ENCODE measurements around the gene PPP1R3D. TPM values are rescaled to one million over a fixed set of nuclear protein-coding genes. Genes with fewer than 3 reads are reported as not detected.

PPP1R3D gene
- total RNA-seq, 1 donor from 2014 or later: 5.2 TPM

DNA sequence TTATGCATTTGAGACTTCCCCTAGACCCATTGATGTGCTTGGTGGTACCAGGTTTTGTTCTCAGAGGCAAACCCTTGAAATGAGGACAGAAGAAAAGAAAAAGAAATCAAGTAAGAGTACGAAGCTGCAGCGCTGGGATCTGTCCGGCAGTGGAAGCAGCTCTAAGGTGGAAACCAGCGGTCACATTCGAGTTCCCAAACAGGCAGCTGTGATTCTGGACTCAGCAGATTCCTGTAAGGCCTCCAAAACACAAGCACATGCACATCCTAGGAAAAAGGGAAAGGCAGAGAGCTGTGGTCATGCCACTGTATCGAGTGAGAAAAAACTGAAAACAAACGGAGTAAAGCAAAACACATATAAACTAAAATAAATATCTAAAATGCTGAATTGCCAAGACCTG is 4.6 kb upstream of the PPP1R3D start:
- no peaks in the 10 kb centered on the region for H3K27me3 Mint-ChIP-seq
- H3K36me3 Mint-ChIP-seq (ENCODE audit: insufficient read depth): peaks cover 8% of the 10 kb centered on the region
- TF ChIP-seq, protein P1, sequence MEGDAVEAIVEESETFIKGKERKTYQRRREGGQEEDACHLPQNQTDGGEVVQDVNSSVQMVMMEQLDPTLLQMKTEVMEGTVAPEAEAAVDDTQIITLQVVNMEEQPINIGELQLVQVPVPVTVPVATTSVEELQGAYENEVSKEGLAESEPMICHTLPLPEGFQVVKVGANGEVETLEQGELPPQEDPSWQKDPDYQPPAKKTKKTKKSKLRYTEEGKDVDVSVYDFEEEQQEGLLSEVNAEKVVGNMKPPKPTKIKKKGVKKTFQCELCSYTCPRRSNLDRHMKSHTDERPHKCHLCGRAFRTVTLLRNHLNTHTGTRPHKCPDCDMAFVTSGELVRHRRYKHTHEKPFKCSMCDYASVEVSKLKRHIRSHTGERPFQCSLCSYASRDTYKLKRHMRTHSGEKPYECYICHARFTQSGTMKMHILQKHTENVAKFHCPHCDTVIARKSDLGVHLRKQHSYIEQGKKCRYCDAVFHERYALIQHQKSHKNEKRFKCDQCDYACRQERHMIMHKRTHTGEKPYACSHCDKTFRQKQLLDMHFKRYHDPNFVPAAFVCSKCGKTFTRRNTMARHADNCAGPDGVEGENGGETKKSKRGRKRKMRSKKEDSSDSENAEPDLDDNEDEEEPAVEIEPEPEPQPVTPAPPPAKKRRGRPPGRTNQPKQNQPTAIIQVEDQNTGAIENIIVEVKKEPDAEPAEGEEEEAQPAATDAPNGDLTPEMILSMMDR (IDR thresholded peaks at IDR 0.05; ENCODE audit: unreplicated experiment): no peak
- peaks cover 27% of the 10 kb centered on the region for H3K4me1 Mint-ChIP-seq (ENCODE audit: low read depth)
- H3K4me3 Mint-ChIP-seq (ENCODE audit: low read depth): no peak overlapping the region
- H3K9me3 Mint-ChIP-seq (ENCODE audit: low read depth): no peaks in the 10 kb centered on the region
- DNase-seq (ENCODE audit: low spot score, unreplicated experiment): no peak
- H3K27ac Mint-ChIP-seq: peak overlapping the region; percentile 33

DNA sequence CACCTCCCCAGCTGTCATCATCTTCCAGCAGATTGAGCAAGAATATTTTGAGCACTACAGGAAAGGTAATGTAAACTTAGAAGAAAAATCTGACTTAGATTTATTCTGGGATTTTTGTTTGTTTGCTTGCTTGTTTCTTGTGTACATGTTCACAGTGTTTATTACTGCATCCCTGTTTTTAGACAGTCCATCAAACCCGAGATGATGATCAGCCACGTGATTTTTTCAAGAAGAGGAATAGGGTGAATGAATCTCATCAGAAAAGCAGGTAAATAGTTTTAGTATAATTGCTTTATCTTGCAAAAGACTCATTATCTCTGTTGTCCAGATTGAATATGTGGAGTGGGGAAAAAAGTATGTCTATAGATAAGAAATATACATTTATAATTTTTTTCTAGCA is 2.1 kb upstream of the PPP1R3D start:
- no peaks in the 10 kb centered on the region for H3K9me3 Mint-ChIP-seq (ENCODE audit: low read depth)
- H3K4me1 Mint-ChIP-seq (ENCODE audit: low read depth): peaks cover 30% of the 10 kb centered on the region
- peak overlapping the region; percentile 7 for H3K4me3 Mint-ChIP-seq (ENCODE audit: low read depth)
- H3K36me3 Mint-ChIP-seq (ENCODE audit: insufficient read depth): peaks cover 16% of the 10 kb centered on the region
- TF ChIP-seq, protein P1 (IDR thresholded peaks at IDR 0.05; ENCODE audit: unreplicated experiment): no peak
- H3K27me3 Mint-ChIP-seq: no peaks in the 10 kb centered on the region
- no peak overlapping the region for H3K27ac Mint-ChIP-seq
- DNase-seq (ENCODE audit: low spot score, unreplicated experiment): no peak

DNA sequence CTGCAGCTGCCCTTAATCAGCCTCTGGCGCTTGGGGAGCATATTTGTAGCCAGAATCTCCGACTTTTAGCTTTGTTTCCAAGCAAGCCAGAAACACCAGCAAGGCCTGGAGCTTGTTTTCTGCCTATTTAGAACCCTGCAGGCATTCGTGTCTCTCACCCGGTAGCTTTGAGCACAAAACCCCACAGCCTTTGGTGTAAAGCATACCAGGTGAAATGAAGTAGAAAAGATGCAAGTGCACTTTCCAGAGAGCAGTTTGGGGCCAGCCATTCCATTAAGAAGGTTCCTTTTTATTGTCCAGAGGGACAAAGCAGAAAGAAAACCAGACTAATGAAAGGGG is 820 bp upstream of the PPP1R3D start:
- Mint-ChIP-seq H3K27me3 (peaks cover 3% of the 10 kb centered on the region), H3K36me3 (ENCODE audit: insufficient read depth) (peaks cover 16% of the 10 kb centered on the region), H3K4me1 (ENCODE audit: low read depth) (peaks cover 28% of the 10 kb centered on the region), H3K27ac (peak overlapping the region; percentile 97), H3K9me3 (ENCODE audit: low read depth) (no peaks in the 10 kb centered on the region), H3K4me3 (ENCODE audit: low read depth) (peak overlapping the region; percentile 91)
- TF ChIP-seq, protein P1 (IDR thresholded peaks at IDR 0.05; ENCODE audit: unreplicated experiment): no peak
- DNase-seq (ENCODE audit: low spot score, unreplicated experiment): no peak

DNA sequence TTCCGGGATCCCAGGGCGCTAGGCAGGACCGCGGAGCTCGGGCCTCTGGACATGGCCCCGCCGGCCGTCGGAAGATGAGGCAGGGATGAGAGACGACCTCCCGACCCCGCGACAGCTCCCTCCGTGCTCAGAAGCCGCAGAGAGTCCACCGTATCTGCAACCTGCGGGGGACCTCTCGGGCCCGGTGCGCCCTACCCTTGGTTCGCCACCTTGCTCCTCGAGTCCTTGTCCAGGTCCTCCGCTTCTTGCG is 301 bp downstream of the PPP1R3D start:
- H3K27ac Mint-ChIP-seq: peak overlapping the region; percentile 98
- peaks cover 23% of the 10 kb centered on the region for H3K4me1 Mint-ChIP-seq (ENCODE audit: low read depth)
- peaks cover 12% of the 10 kb centered on the region for H3K27me3 Mint-ChIP-seq
- peak; percentile 23 for DNase-seq (ENCODE audit: low spot score, unreplicated experiment)
- H3K9me3 Mint-ChIP-seq (ENCODE audit: low read depth): no peaks in the 10 kb centered on the region
- peak overlapping the region; percentile 91 for H3K4me3 Mint-ChIP-seq (ENCODE audit: low read depth)
- peaks cover 16% of the 10 kb centered on the region for H3K36me3 Mint-ChIP-seq (ENCODE audit: insufficient read depth)
- TF ChIP-seq, protein P1 (IDR thresholded peaks at IDR 0.05; ENCODE audit: unreplicated experiment): no peak

DNA sequence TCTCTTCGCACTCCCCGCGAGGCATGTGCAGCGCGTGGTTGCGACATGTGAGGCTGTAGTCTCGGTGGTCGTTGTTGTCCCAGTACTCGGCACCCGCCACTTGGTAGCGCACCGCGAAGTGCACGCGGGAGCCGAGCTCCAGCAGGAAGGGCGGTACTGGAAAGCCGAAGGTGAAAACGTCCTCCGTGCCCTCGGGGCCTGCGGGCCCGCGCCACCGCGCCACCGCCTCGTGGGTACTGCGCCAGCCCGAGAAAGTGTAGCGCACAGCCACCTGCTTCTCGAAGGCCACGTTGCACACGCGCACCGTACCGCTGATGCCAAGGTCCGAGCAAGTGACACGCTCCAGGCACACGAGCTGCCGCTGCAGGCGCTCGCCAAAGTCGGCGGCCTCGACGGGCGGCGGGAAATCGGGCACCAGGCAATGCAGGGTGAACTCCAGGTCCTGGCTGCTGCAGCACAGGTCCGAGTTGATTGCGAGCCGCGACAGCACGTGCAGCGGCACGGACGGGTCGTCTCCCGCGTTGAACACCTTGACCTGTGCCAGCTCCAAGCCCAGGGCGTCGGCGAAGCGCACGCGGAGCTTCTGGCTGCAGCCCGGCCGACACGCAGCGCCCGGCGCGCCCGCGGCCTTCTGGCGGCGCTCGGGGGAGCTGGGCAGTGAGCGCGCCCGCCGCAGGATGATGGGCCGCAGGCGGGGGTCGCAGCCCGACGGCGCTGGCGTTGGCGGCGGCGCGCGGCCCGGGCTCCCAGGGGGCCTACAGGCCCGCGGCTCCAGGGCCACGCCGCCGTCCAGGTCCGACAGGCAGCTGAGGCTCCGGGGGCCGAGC is 840 bp downstream of the PPP1R3D start:
- H3K4me1 Mint-ChIP-seq (ENCODE audit: low read depth): peaks cover 23% of the 10 kb centered on the region
- no peak overlapping the region for H3K27ac Mint-ChIP-seq
- H3K4me3 Mint-ChIP-seq (ENCODE audit: low read depth): peak overlapping the region; percentile 91
- DNase-seq (ENCODE audit: low spot score, unreplicated experiment): peak; percentile 24
- H3K36me3 Mint-ChIP-seq (ENCODE audit: insufficient read depth): peaks cover 13% of the 10 kb centered on the region
- peaks cover 14% of the 10 kb centered on the region for H3K27me3 Mint-ChIP-seq
- TF ChIP-seq, protein P1 (IDR thresholded peaks at IDR 0.05; ENCODE audit: unreplicated experiment): no peak
- no peaks in the 10 kb centered on the region for H3K9me3 Mint-ChIP-seq (ENCODE audit: low read depth)
